Left colon (tissue), 2 donors: ENCODE data around the gene MKRN1. TPM values are rescaled to one million over a fixed set of nuclear protein-coding genes. Genes with fewer than 3 reads are reported as not detected.

Experiments used
- ATAC-seq: fragments of 200-7000 bp; cut with Tn5 transposase; one replicate; pipeline ENCODE4 v1.9.1; 2020; ENCODE audit warnings: mild to moderate bottlenecking, moderate library complexity
- DNase-seq, 2 donors: peaks; one replicate each; pipeline ENCODE4 v3.0.0-alpha.2; 2020
- intact Hi-C, 2 donors: fragments of 100-400 bp; cut with DNase I in 1 of 2; cut with micrococcal nuclease in 1 of 2; formaldehyde crosslinking; loops; one replicate each; pipeline versions ENCODE4 v1.11.2 to v1.14.0; 2022; cut with DNase I, micrococcal nuclease
- total RNA-seq, 2 donors: library from RNA; stranded (reverse); fragmentation: NEBNext Ultra II Directional; extraction: Animal tissue kit (Norgen Biotek cat#: 25700); gene quantifications; one replicate each; pipeline ENCODE4 v1.2.1, GENCODE V29; 2021
- donor health status: DM: no; HTN: no; CAD: no.
- donor health status: DM: yes; HTN: yes; CAD: no.

Gene MKRN1
- total RNA-seq, 2 donors from 2014 or later = 192 to 233 TPM

DNA sequence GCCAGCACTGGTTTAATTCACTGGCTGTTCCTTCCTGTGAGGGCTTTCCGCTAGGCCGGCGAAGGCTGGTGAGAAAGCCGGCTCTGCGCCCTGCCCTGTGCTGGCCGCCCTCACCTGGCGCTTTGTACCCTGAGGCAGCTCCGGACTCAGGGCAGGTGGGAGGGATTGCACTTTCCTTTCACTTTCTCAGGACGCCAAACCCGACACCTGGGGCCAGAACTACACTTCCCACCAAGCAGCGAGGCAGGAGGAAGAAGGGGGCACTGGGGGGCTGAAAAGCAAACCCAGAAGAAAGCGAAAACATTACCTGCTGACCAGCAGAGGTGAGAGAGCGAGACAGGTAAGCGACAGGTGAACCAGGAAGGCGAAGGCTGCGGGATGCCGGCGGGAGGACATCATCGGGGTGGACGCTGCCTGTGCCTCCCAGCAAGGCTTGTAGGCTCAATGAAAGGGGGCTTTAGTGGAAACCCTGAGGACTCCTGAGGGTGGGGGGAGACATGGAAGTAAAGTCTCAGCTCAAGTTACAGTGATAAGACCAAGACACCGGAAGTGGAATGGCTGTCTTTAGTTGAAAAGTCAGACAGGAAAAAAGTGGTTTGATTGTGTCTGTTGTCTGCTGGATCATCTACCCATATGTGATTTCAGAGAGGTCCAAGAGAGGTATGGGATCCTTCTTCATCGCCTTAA lies 75.3 kb downstream of the MKRN1 start, which contains the start of gene RAB19:
Gene RAB19 (plus strand): TSS at position 181 of the 687 bp plus-strand sequence. CDS start 3,589 bp downstream, outside the sequence.
- peak; percentile 98 for ATAC-seq
- intact Hi-C loops = no loop called here
- peak; percentile 71 to 76 for DNase-seq

Other genes with a start within 250 kb of the MKRN1 start
- gene SLC37A3, start 81.0 kb downstream of the MKRN1 start, total RNA-seq = 10 to 100 TPM; 57.6 to 65.5 TPM
- gene RAB19, start 75.4 kb downstream of the MKRN1 start, total RNA-seq = 10 to 100 TPM; 14.9 to 21.9 TPM
- 1 to 10 TPM; 6.8 to 8.2 TPM for gene DENND2A, start 161.3 kb upstream of the MKRN1 start, total RNA-seq
- 10 to 100 TPM; 26.3 to 26.5 TPM for gene ADCK2, start 193.4 kb upstream of the MKRN1 start, total RNA-seq
- gene NDUFB2, start 217.2 kb upstream of the MKRN1 start, total RNA-seq = 100 to 1,000 TPM; 274 to 319 TPM